NCI-H2081 (cell line): ENCODE data around the gene SMNDC1.

Source experiments
- DNase-seq, 2 experiments: peaks; one replicate each; lab custom pipeline; 2025; lab: John Stamatoyannopoulos, UW

SMNDC1 gene

DNA sequence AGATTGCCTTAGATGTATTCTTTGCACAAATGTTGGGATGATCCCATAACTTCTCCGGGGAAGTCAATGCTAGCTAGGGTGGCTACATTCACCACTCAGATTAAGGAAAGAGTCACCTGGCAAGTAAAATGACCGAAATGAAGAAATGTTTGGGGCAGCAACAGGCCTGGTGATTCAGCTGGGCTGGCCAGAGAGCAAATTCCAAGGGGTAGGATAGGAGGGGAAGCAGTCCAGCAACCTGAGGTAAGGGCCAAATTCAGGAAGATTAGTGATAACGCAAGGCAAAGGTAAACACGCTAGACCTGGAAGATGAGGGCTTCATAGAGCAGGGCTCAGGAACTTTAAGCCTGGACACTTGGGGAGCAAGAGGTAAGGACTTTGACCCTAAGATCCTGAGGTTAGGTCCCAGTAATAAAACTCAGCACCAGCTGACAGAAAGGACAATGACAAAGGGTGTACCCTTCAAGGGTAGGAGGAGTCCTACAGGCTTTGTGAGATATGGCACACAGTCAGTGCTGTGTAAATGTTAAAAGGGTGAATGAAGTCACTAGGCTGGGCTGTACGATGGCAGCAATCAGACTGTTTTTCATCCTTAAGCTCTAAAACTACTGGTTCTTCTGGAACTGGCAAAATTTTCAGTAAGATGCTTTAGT, 22.7 kb upstream of the SMNDC1 start:
- DNase-seq = no peak

DNA sequence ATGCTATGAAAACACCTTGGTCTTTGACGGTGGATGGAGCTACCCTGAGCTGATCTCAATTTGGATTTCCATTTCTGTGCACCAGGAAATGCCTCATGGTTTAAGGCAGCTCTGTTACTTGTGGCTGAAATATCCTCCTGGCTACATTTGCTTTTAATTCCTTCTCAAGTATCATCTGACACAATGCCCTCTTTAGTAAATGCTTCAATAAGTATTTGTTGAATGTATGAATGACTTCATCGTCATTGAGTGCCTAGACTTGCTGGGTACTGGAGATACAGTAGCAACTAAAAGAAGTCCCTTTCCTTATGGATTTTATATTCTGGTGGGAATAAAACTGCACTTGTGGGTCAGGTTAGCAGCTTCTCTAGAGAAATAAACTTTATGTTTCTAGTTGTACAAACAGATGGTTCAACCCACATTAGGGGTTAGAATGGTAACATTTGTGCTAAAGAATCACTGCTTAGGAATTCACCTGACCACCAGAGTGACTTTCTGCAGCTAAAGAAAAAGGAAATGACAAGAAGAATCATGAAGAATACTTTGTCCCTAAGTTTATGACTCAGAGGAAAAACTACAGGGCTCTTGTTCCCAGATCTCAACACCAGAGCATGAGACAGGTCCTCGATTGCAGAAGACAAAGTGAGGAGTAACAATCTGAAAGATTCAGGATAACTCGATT, 21.8 kb upstream of the SMNDC1 start:
- no peak for DNase-seq

DNA sequence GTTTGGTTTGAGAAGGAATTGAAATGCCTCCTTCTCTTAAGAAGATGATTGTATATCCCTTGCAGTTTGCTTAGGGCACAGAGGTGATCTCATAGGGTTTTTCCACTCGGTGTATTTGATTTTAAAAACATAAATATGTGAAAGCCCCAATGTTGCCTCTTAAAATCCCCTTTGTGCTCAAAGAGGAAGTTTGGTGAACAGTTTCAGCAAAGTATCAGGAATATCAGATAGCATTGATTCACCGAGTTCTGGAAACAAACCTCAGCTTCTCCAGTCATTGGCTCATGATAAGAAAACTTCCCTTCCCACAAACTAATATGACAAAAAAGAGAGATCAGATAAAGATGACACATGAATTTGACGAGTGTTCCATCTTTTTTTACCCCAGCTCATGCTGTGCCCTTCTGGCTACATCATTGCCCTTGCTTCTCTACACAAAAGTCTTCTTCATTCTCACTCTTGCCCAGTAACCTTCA, 20.1 kb upstream of the SMNDC1 start:
- DNase-seq = no peak

DNA sequence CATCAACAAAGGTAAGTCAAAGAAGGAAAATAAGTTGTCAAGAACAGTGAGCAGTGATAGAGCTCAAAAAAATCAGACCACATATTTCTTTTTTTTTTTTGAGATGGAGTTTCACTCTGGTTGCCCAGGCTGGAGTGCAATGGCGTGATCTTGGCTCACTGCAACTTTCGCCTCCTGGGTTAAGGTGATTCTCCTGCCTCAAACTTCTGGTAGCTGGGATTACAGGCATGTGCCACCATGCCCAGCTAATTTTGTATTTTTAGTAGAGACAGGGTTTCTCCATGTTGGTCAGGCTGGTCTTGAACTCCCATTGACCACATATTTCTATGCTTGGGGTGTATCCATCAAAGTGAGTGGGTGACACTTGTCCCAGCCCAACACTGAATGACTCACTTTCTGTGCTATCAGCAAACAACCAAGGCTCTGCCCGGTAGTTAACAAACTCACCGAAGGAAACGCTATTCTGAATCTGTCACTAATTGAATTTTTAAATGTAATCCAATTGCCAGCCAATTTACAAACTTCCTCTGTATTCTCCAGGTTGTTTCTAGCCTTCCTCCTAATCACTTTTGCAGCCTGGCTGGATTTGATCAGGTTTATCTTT, 19.6 kb upstream of the SMNDC1 start:
- DNase-seq = no peak

DNA sequence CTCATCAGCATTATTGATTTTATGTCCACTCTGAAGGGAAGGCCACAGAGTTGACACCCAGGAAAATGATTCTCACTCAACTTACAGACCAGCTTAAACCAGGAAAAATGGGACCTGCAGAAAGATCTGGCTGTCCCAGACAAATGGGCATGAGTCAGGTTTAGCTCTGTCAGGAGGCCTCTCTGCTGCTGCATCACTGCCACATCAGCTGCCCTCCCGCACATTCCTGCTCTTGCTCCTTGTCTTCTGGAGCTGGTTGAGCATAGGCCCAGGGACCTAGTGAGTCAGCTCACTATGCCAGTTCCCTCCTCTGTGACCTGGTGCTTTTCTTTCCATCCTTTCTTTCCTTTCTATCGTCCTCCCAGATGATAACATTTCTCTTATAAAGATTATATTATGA, 18.8 kb upstream of the SMNDC1 start:
- no peak for DNase-seq

DNA sequence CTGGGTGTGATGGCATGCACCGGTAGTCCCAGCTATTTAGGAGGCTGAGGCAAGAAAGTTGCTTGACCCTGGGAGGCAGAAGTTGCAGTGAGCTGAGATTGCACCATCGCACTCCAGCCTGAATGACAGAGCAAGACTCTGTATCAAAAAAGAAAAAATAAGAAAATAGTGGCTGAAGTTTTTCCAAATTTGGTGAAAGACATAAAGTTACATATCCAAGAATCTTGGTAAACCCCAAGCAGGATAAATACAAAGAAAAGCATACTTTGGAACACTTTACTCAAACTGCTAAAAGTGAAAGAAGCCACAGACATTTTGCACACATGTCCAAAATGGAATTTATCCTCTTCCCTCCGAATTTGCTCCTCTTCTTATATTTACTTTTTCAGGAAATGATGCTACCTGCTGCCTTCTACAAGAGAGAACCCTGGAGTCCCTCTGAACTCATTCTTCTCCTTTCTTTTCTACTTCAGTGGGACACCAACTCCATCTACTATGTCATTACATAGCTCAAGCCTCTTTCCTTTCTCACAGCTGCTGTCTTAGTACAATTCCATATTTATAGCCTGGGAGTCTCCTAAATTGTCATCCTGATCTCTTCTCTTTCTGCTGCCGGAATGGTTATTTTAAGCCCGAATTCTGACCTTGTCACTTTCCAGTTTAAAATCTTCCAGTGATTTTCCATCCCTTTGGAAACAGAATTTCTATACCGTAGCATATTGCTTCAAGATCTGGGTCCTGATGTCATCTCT, 17.3 kb upstream of the SMNDC1 start:
- no peak for DNase-seq

DNA sequence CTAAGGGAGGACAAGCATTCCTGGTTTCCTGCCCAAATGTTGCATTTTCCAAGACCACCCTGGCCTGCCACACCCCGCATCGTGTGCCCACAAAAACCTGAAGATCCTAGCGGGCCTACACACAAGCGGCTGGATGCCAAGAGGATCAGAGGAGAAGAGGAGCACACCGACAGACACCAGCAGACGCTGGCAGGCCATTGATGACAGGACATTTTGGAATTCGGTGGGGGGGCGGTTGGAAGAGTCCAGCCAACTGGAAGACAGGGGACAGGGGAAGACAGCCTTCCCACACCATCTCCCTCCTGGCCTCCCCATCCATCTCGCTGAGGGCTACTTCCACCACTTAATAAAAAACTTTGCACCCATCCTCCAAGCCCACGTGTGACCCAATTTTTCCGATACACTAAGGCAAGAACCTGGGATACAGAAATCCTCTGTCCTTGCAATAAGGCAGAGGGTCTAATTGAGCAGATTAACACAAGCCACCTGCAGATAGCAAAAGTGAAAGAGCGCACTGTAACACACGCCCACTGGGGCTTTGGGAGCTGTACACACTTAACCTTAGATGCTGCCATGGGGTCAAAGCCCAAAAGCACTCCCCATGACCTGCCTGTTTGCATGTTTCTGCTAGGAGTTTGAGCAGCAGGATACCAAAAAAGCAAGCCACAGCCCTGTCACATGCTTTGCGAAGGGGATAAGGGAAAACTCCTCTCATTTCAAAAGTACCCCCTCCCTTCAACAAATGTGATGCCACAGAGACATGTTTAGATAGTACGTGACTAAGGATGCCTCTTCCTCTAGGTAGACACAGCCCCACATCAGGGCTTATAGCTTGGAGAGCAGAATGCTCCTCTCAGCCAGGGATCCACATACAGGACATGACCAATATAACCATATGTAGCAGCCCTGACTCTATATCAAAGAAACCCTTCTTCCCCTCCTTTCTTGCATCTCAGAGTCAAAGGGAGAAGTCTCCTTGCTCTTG, 13.4 kb upstream of the SMNDC1 start:
- DNase-seq = no peak

DNA sequence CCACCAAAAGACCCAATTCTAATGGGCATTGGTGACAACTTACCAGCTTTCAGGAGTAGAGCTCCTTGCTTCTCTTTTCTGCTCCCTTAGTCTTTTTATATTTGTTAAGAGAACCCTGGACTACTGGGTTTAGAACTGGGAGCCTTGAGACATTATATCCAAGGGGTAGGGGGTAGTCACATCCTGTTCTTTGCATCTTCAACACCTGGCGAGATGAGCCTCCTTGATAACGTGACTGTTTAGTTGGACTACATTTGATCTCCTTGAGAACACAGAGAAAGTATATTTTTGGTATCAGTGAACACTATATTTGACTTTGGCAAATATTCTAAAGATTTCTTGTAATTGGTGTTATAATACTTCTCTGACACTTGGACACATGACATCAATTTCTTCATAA, 9.0 kb upstream of the SMNDC1 start:
- DNase-seq = no peak

DNA sequence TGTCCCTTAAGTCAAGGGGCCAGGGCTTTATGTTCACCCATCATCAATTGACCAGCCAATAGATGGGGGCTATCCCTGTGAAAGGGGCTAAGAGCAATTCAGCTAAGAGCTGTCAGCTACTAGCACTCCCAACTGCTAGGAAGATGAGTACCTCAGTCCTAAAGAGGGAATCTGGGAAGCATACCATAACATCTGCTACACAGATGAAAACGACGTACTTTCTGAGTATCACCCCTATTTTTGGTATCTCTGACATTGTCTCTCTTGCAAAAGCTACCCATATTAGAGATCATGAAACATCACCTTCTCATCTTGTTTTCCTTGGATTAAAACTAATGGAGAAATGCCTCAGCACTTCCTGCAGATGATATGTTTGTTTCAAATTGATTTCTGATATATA, 7.5 kb upstream of the SMNDC1 start:
- DNase-seq = no peak

DNA sequence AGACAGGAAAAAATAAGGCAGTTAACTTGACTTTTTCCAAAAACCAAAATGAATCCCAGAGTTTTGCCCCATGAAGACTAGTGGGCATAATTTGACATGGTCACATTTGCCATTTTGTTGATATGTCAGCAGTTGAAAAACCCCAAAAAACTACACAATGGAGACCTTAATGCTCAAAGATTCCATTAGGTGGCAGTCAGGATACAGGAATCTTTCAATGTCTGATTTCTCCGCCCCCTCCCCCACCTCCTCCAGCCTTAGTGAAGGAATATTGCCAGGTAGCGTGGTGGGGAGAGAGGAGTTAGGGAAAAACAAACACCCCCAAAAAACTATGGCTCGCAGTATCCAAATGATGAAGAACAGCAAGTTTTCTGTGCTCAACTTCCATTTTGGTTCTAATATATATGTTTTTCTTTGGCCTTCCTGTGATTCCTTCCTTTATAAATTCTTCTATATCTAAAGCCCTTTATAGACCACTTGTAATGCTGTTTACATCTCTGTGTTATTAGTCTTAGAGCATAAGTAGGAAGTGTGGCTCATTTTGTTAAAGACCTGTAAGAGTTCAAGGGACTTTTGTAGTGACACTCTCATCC, 6.7 kb upstream of the SMNDC1 start:
- DNase-seq = peak; percentile 48 to 52

DNA sequence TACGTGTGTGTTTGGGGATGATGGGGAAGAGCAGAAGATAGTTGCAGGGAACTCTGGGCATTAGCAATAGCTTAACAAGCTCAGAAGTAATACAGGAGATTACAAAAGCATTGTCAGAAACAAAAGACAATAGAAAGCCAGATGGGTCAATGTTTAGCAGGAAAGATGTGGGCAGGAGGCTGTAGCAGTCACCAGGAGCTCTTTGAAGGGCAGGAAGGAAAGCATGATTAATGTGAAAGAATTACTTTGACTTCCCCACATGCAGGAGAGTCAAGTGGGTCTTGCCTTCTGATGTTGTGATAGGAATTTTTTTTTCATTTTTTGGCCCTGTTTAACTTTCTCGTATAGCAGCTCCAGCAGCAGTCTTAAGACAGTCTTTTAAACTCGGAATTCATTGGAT, 6.0 kb upstream of the SMNDC1 start:
- DNase-seq = no peak

DNA sequence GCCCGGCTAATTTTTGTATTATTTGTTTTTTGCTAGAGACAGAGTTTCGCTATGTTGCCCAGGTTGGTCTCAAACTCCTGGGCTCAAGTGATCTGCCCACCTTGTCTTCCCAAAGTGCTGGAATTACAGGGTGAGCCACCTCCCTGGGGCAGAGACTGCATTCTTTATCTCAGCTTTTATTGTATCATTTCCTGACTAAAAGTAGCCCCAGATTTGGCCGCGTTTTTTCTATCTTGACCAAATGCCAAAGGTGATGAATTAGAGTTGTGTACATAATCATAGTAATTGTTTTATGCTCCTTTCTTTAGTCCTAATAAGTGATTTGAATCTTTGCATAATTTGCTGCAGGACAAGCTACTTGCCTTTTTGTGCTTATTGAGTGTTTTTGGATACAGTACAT, 3.1 kb upstream of the SMNDC1 start:
- DNase-seq = no peak

DNA sequence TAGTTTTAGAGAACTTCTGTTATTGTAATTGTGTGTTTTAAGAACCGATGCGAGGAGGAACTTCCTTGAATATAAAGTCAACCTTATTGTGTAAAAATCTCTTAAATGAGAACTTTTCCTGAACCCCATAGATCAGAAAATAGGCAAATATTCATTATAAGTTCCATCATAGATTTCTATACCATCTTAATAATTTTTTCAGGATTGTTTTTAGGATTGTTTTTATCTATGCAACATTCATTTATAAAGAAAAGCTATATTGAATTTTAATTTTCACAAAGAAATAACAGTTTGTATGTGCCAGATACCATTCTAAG, 1.7 kb upstream of the SMNDC1 start:
- DNase-seq = no peak

DNA sequence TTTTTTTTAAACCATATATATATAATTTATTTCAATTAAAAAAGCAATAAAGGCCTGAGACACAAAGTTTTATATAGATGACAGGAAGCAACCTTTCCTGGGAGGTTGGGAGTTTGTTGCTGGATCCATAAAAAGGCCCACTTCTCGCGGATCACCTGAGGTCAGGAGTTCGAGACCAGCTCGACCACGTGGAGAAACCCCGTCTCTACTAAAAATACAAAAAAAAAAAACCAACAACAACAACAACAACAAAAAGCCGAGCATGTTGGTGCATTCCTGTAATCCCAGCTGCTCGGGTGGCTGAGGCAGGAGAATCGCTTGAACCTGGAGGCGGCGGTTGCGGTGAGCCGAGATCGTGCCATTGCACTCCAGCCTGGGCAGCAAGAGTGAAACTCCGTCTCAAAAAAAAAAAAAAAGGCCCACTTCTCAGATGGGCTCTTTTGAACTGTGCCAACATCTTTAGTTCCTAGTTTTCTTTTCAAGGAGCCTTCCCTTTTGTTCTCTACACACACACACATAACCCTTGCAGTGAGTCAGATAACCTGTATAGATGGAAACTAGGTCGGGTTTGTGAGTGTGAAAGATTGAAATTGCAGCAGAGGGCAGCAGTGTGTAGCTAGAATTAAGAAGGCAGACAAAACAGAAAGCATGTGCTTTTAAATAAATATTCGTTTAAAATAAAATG, 1.2 kb upstream of the SMNDC1 start:
- DNase-seq = peak; percentile 29 to 71

DNA sequence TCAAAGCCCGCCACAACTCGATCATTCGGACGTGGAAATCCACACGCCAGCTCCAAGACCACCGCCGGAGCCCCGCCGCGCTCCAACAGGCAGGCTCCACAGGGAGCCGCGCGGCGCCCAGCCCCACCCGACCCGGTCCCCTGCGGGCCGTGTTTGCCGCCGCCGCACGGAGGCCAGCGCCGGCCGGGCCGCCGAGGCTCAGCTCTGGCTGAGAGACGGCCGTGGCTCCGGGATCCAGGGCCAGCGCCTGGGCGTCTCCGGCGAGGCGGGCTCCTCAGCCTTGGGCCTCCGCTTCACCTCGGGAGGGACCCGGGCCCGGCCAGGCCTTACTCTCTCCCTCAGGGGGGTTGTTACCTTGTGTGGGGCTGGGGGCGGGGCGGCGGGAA, 333 bp downstream of the SMNDC1 start:
- peak in 1 of 2 experiments; percentile 7 for DNase-seq

DNA sequence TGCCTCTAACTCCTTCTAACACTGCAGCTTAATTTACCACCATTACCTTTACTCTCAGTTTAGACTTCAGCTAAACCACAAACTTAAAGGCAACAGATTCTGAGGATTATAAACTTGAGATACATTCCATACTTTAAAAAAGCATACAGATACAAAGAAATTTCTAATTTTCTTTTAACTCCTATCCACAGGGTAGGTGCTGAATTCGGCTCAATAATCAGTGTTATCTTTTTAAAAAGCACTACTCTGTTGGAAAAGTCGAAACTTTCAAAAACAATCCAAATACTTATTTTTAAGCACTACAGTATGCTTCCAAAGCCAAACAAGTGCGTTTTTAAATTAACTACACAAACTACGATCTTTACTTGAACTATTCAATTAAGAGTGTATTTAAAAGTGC, 1.0 kb downstream of the SMNDC1 start:
- DNase-seq = no peak

DNA sequence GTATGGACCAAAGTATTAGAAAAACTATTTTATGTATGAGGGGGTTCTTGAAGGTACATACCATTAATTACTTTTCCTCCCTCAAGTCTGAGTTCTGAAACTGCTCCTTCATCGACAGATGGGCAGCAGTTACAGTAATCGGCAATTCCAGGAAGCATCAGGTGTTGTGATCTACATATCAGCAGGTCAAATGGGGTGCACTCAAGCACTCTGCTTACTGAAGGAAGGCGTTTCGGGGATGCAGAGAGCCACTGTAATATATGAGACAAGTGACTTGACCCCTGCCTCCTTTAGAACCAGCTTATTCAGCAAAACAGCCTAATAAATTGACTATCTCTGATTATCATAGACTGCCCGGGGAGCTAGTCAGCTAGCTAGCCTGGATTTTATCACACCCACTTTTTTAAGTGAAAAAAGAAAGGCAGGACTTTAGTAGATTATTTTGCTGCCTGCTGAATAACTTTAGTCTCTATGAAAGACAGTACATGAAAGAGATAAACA, 4.2 kb downstream of the SMNDC1 start:
- no peak for DNase-seq

DNA sequence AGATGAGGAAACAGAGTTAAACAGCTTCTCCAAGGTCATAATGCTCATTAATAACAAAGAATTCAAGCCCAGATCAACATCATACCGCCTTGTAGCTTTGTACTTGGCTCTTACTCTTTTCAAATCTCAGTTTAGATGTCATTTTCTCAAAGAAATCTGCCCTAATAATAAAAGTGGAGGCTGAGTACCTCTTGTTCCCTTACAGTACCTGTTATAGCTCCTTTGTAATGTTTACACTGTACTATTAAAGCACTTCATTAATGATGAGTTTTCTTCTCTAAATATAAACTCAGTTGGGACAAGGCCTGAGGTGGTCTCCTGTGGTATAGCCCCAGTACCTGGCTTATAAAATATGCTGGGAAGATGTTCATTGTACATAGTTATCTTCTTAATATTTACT, 7.8 kb downstream of the SMNDC1 start:
- DNase-seq = no peak

DNA sequence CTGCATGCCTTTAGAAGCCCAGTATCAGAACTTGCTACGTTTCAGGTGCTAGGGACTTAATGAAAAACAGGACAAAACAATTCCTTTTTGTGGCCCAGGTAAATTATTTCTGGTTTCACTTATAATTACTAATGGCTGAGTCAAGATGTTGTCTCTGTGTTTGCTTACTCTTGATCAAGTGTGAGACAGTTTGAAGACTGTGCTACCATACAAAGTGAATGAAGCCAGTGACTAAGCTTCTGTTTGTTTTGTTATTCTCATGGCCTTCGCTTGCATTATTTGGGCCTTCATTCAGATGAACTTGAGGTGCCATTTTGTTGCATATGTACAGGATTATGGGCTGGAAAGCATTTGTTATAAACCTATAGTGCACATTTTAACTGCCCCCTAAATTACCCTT, 17.9 kb downstream of the SMNDC1 start:
- no peak for DNase-seq

DNA sequence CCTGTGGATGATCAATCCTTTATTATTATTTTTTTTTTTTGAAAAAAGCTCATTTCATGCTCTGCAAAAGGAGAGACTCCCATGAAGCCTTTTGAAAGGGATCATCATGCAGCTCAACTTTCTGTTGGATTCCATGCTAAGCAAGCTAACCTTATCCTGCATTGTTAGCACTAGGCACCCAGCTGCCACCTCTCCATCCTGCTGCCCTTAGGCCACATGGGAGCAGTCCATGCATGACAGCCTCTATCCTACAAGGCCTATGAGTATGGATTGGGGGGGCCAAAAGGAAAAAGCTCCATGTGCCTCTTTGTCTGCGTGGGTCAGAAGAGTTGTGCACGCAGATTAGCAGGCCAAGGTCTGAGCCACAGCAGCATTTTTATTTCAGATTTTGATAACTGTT, 19.2 kb downstream of the SMNDC1 start:
- DNase-seq = no peak

DNA sequence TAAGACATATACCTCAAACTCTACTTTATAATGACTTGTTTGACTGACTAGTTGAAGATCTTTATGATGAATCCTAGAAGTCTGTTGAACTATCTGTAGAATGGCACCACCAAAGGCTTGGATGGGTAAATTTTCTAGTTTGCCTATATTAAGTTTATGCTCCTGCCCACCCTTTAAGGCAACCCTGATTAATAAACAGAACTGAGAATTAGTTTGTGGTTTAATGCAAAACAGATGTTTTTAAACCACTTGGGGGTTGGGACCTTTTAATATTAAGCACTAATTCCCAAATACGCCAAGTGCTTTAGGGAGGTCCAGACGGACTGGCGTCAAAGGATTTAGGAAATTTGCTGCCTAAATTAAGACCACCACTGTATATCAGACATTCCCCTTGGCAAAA, 20.5 kb downstream of the SMNDC1 start:
- no peak for DNase-seq
